ENCODE data around the gene C10orf71. TPM values are rescaled to one million over a fixed set of nuclear protein-coding genes. Genes with fewer than 3 reads are reported as not detected.

The C10orf71 gene
- total and polyA plus RNA-seq, 3 donors from 2014 or later, result 0.08 to 0.79 (median 0.12) TPM

GRCh38 chr10:49254556-49255318, 44.2 kb upstream of the C10orf71 start:
- H3K27ac ChIP-seq, result no peak overlapping the region
- no peaks in the 10 kb centered on the region for H3K9me3 ChIP-seq
- intact Hi-C loops (cut with DNase I; ENCODE audit: low total_unique reads), result no loop called here
- no peaks in the 10 kb centered on the region for H3K27me3 ChIP-seq
- H3K4me1 ChIP-seq, result no peaks in the 10 kb centered on the region
- no peak for DNase-seq
- TF ChIP-seq CTCF (IDR thresholded peaks at IDR 0.05) (no peak), POLR2A (IDR thresholded peaks at IDR 0.05) (no peak)
- H3K36me3 ChIP-seq (ENCODE audit: low read depth, missing control alignments), result no peaks in the 10 kb centered on the region
- H3K4me3 ChIP-seq, result no peak overlapping the region
- 48 to 68% methylated on average over 14 of the region's 14 CpGs for WGBS, 2 donors

GRCh38 chr10:49255883-49256282, 43.1 kb upstream of the C10orf71 start:
- Histone ChIP-seq H3K9me3 (no peaks in the 10 kb centered on the region), H3K4me3 (no peak overlapping the region), H3K27me3 (no peaks in the 10 kb centered on the region), H3K27ac (no peak overlapping the region), H3K4me1 (no peaks in the 10 kb centered on the region), H3K36me3 (ENCODE audit: low read depth, missing control alignments) (no peaks in the 10 kb centered on the region)
- intact Hi-C loops (cut with DNase I; ENCODE audit: low total_unique reads), result no loop called here
- no peak for DNase-seq
- no peak for TF ChIP-seq CTCF (IDR thresholded peaks at IDR 0.05)
- no peak for TF ChIP-seq POLR2A (IDR thresholded peaks at IDR 0.05)
- 69 to 70% methylated on average over 3 of the region's 3 CpGs for whole genome bisulfite sequencing, 2 donors

GRCh38 chr10:49257154-49257553, 41.8 kb upstream of the C10orf71 start:
- no peak for TF ChIP-seq CTCF (IDR thresholded peaks at IDR 0.05)
- TF ChIP-seq POLR2A (IDR thresholded peaks at IDR 0.05), result no peak
- Histone ChIP-seq H3K36me3 (ENCODE audit: low read depth, missing control alignments) (no peaks in the 10 kb centered on the region), H3K9me3 (no peaks in the 10 kb centered on the region), H3K4me1 (no peaks in the 10 kb centered on the region), H3K27ac (no peak overlapping the region), H3K27me3 (no peaks in the 10 kb centered on the region), H3K4me3 (no peak overlapping the region)
- WGBS, 2 donors, result 94 to 100% methylated on average over 1 of the region's 1 CpG
- DNase-seq, result no peak
- intact Hi-C loops (cut with DNase I; ENCODE audit: low total_unique reads), result no loop called here

GRCh38 chr10:49257626-49258349, 41.2 kb upstream of the C10orf71 start:
- Histone ChIP-seq H3K36me3 (ENCODE audit: low read depth, missing control alignments) (no peaks in the 10 kb centered on the region), H3K4me3 (no peak overlapping the region), H3K9me3 (no peaks in the 10 kb centered on the region), H3K27me3 (no peaks in the 10 kb centered on the region), H3K27ac (no peak overlapping the region), H3K4me1 (no peaks in the 10 kb centered on the region)
- 82 to 83% methylated on average over 11 of the region's 11 CpGs for WGBS, 2 donors
- no peak for DNase-seq
- TF ChIP-seq CTCF (IDR thresholded peaks at IDR 0.05) (no peak), POLR2A (IDR thresholded peaks at IDR 0.05) (no peak)
- intact Hi-C loops (cut with DNase I; ENCODE audit: low total_unique reads), result no loop called here

Measured in testis (tissue), 3 donors.